HG02588 (cell line): ENCODE results near the gene NDRG2.
A peak's percentile ranks its signal among the peaks of the same experiment; 100 is the strongest.
"Not testable (repeated sequence)": the region's sequence is repeated elsewhere in the genome, so short reads cannot be mapped to it uniquely, and the experiment has no call there.

Experiments
- ATAC-seq: cut with Tn5 transposase; IDR thresholded peaks from one replicate; pipeline ENCODE4 v1.9.1; 2021; ENCODE audit warnings: mild to moderate bottlenecking, moderate library complexity; ENCODE audit not compliant: unreplicated experiment

NDRG2 gene

GRCh38 chr14:21016413-21017190, 8.3 kb downstream of the NDRG2 start:
- no peak for ATAC-seq

DNA sequence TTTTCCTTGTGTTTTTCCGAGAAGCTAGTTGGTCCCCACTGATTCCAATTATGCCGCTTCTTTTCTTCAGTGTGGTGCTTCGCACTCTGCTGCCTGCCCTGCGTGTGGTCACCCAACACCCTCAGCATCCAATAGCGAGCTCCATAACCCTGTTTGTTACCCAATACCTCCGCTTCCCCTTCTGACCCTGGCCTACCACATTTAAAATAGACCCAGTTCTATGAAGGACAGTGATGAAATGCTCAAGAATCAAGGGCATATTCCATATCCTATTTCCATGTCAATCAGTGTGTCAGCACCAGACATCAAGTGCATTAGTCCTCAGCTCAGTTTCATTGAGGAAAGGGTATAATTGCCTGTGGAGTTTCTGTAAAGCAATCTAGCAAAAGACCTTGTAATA, 9.5 kb downstream of the NDRG2 start:
- no peak for ATAC-seq

- no peak for ATAC-seq
Measured at GRCh38 chr14:21014761-21015190, 10.1 kb downstream of the NDRG2 start.

GRCh38 chr14:21011136-21011535, 13.7 kb downstream of the NDRG2 start:
- no peak for ATAC-seq

- not testable (repeated sequence) for ATAC-seq
Measured at GRCh38 chr14:21009721-21010120, 15.1 kb downstream of the NDRG2 start.

DNA sequence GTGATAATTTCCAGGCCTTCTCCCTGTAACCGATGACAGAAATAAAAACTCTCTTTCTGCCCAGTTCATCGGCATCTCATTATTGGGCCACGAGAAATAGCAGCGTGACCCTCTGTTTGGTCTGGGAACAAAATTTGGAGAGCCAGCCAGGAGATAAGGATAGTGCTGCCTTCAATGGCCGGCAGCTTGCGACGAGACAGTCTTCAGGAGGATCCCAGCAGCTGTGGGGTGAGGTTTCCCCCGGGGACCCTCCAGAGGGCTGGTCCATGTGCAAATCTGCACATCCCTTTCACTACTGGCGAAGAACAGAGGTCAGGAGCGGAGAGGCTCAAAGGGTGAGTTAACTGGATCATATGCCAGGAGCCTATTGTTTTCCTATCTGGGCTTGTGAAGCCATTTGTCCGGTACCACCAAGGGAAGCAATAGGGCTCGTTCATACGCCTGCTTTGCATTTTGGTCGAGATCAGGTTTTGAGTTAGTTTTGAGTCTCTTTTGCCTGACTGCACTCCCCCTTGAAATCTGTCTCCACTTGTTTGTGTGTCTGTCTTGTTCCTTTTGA, 21.0 kb downstream of the NDRG2 start:
- ATAC-seq: no peak

DNA sequence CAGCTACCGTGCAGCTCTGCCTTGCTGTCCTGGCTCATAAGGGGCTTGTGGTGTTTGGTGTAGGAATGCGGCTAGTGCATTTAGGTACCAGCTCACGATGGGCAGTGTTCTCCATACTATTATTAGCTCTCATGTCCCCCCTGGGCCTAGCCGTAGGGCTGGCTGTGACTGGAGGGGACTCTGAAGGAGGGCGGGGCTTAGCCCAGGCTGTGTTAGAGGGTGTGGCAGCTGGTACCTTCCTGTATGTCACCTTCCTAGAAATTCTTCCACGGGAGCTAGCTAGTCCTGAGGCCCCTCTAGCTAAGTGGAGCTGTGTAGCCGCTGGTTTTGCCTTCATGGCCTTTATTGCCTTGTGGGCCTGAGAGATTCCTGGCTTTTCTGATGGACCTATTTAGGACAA, 23.6 kb downstream of the NDRG2 start:
- ATAC-seq: no peak

DNA sequence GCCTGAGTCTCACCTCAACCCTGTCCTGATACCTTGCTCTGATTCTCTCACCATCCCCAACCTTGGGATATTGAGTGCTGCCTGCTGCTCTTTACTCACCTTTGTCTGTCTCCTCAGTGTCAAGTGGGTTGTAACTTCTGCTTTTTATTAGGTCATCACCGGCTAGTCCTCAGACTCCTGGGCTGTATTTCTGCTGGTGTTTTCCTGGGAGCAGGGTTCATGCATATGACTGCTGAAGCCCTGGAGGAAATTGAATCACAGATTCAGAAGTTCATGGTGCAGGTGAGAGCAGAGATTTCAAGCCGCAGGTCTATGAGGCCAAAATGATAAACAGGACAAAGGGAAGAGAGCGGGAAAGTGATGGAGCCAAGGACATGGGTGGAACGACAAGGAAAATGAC, 25.3 kb downstream of the NDRG2 start:
- no peak for ATAC-seq

DNA sequence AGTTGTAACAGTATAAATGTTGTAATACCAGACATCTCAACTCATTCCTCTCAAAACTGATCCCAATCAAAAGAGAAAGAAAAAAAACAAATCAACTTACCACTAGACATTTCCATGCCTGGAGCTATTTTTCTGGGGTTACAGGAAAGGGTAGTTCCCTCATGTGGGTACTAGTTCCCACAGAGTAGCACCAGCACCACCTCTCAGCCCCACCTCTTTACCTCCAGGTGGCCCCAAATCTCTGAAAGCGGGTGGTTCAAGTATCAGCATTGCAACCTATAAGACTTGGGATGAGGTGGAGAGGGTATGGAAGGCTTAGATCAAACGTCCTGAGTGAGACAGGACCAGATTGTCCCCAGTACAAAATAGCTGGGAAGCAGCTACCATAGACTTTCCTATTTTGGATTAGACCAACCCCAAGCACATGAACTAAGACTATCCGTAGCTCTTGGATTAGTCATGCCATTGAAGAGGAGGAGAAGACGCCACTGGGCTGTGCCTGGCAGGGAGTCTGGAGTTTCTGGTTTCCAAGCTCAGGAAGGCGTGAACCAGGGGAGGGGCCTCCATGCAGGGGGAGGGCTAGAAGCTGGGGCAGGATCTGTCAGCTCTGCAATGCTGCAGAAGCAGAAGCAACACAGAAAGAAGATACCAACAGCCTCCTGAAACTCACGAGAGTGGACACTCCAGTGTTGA, 26.0 kb downstream of the NDRG2 start, which contains the start of gene SLC39A2:
TSS of gene SLC39A2 (plus strand) at position 620 of the 693 bp plus-strand sequence. CDS start 154 bp downstream, outside the sequence.
- ATAC-seq: no peak

- no peak for ATAC-seq
Measured at GRCh38 chr14:20998139-20998538, 26.7 kb downstream of the NDRG2 start.

DNA sequence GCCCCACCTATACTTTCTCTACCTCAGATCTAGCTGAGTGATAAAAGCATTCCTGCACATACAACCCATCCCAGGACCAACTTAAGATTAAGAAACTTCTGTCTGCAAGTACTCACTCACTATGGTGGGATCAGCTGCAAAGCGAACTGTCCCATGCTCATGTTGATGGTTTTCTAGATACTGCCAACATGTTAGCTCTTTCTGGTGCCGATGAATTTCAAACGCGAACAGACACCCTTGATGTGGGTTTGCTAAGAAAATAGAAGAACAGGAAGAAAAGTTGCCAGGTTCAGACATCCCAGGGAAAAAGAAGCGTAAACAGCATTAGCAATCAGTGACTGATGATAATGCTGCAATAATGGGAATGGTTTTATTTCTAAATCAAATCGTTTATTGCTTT, 27.3 kb downstream of the NDRG2 start:
- no peak for ATAC-seq

DNA sequence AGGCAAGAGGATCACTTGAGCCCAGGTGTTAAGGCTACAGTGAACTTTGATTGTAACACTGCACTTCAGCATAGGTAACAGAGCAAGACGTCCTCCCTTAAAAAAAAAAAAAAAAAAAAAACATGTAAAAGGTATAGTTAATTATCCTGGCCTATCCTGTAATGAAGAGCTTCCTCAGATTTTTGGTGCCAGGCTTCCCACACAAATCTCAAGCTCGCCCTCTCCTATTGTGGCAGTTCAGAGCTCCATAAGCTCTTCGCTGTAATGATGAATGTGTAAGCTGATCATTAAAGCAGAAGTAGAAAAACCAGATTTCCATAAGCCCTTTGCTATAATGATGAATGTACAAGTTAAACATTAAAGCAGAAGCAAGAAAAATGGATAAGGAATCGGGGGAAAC, 27.7 kb downstream of the NDRG2 start:
- ATAC-seq: no peak

DNA sequence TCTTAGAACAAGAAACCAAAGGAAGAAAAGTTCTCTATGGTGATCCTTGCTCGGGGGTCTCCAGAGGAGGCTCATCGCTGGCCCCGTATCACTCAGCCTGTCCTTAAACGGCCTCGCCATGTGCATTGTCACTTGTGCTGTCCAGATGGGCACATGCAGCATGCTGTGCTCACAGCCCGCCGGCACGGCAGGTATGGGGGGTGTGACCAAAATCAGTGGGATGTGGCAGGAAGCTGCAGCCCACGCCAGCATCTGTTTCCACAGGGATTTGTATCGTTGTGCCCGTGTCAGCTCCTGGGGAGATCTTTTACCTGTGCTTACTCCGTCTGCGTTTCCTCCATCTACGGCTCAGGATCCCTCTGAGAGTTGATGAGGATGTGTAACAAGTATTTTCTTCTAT, 28.3 kb downstream of the NDRG2 start:
- ATAC-seq: no peak

DNA sequence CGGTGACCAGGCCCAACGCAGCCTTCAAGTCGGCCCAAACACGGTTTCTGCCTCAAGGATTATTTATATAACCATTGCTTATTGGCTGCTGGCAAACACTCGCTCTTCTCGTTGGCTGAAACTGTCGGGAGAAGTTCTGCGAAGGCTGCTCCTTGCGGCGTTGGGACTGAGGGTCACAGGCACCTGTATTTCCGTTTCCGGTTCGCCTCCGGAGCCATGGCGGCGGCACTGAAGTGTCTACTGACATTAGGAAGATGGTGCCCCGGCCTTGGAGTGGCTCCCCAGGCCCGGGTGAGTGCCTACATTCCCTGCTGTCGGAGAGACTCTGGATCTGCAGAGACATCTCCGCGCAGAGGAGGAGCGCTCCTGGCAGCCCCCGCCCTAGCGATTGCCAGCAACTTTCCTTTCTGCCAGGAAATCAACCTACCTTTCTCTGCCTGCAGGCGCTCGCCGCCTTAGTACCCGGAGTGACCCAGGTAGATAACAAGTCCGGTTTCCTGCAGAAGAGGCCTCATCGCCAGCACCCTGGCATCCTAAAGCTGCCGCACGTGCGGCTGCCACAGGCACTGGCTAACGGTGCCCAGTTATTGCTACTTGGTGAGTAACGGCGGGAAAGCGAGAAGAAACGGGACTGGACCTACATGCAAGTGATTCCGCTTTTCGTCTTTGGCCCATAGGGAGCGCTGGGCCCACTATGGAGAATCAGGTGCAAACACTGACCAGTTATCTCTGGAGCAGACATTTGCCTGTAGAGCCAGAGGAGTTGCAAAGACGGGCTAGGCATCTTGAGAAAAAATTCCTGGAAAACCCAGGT, 34.9 kb downstream of the NDRG2 start, which contains the start of gene METTL17:
TSS of gene METTL17 (plus strand) at position 194 of the 814 bp plus-strand sequence. CDS start at position 217, 23 bp downstream.
- peak; percentile 95 for ATAC-seq

- ATAC-seq: no peak
Measured at GRCh38 chr14:20989471-20989786, 35.4 kb downstream of the NDRG2 start.

DNA sequence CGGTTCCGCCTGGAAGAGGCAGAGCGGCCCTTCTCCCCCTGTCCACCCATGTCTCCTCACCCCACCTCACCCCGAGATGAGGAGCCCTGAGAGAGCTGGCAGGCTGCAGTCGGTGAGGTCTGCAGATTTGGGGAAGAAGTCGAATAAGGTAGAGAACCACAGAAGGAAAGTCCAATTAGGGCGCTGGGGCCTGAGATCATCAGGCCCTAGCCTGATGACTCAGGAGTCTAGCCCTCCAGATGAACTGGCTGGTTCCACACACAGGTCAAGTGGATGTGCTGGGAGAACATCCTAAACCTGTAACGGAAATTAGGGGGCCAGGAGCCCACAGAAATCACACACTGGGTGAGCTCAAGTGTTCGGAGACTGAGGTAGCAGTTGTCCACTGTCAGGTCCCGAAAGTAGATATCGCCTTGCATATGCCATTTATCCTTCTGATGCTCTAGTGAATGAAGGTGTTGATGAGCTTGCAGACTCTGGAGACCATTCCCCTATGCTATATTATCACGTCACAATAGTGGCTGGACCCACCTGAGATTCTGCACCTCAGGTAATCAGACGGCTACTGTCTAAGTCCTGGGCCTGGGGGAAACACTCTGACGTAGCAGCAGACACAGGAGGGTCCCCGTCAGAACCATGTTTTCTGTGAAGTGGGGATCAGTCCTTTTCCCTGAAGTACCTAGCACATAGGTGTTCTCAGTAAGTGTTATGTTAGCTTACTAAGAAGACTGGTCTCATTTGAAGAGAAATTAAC, 36.0 kb downstream of the NDRG2 start:
- ATAC-seq: no peak

DNA sequence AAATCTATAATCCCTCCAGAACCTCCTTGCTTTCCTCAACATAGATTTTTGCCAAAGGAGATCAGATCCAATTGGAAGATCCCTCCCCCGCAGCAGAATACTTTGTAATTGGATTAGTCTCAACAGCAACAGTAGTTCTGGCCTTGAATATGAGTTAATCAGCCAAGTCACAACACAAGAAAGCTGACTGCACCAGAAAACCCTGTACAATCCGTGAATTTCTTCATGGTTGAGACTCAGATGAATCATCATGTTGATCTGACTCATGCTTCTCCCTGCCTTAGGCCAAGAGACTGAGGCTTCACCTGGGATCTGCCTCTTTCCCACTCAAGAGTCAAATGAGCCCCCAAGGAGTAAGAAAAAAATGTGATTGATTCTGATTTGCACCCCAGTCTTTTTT, 38.0 kb downstream of the NDRG2 start:
- no peak for ATAC-seq

- not testable (repeated sequence) for ATAC-seq
Measured at GRCh38 chr14:20985650-20986049, 39.2 kb downstream of the NDRG2 start.

- ATAC-seq: no peak
Measured at GRCh38 chr14:20982646-20983369, 42.1 kb downstream of the NDRG2 start.

DNA sequence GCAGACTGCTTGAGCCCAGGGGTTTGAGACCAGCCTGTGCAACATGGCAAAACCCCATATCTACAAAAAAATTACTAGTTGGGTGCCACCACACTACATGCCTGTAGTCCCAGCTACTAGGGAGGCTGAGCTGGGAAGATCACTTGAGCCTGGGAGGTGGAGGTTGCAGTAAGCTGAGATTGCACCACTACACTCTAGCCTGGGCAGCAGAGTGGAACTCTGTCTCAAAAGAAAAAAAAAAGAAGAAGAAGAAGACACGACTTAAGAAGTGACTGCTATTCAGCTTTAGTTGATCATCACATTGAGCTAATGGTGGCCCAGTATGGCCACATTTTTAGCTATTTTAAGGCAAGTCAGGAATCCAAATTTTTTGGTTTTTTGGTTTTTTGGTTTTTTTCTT, 44.0 kb downstream of the NDRG2 start:
- ATAC-seq: no peak
